DND-41 (cell line): ENCODE data around the gene SCEL.

Experiments used
- CTCF ChIP-seq: IDR thresholded peaks from 2 replicates; pipeline ENCODE4 v1.5.1; 2012; ENCODE audit warnings: borderline replicate concordance, low read length, moderate library complexity, mild to moderate bottlenecking; ENCODE audit not compliant: poor library complexity, severe bottlenecking; ENCODE audit errors: extremely low read depth
- EZH2 ChIP-seq: IDR thresholded peaks from 3 replicates; pipeline ENCODE4 v1.6.1; 2012; ENCODE audit warnings: borderline replicate concordance, low read depth, mild to moderate bottlenecking, moderate library complexity, low read length, inconsistent platforms; ENCODE audit not compliant: severe bottlenecking

- TF ChIP-seq CTCF (peak; percentile 42), EZH2 (no peak)
Measured at GRCh38 chr13:77506874-77507273, 28.6 kb upstream of the SCEL start.
